Measurements from ENCODE around the gene CRYGB. TPM values are rescaled to one million over a fixed set of nuclear protein-coding genes. Genes with fewer than 3 reads are reported as not detected.

The CRYGB gene
- total and polyA plus RNA-seq, 2 donors (not counting 3 experiments of a cell fraction or from before 2014, with no cell fraction given) = not detected

- ChIA-PET POLR2A (no interaction called here), CTCF (interaction anchor here (0.8 kb wide), 1 partner anchor 10 kb away, joined by 3 read pairs; no protein-coding TSS in a partner anchor)
- FAIRE-seq (no peak), DNase-seq (ENCODE audit: low read depth, low spot score) (no peak)
- no TSS peak for BruUV-seq (replicated peaks)
- no peak overlapping the region for H2AFZ ChIP-seq (ENCODE audit: low read depth, low read length)
- TF ChIP-seq MAX (IDR thresholded peaks at IDR 0.05; ENCODE audit: insufficient read depth, insufficient read length) (no peak), EZH2 (IDR thresholded peaks at IDR 0.05; ENCODE audit: borderline replicate concordance, low read depth, low read length, severe bottlenecking) (no peak), GATA2 (IDR thresholded peaks at IDR 0.05; ENCODE audit: insufficient read depth, insufficient read length, low read depth, low read length) (no peak), POLR2A (IDR thresholded peaks at IDR 0.05; ENCODE audit: low read depth, low read length) (no peak), MYC (IDR thresholded peaks at IDR 0.05; ENCODE audit: low read depth, low read length) (no peak), POLR2AphosphoS5 (IDR thresholded peaks at IDR 0.05; ENCODE audit: insufficient read depth, low read depth, low read length) (no peak), FOS (IDR thresholded peaks at IDR 0.05; ENCODE audit: borderline replicate concordance, insufficient read depth, low read length) (no peak), JUN (IDR thresholded peaks at IDR 0.05; ENCODE audit: borderline replicate concordance, insufficient read depth, insufficient read length, low read depth) (no peak)
- TF ChIP-seq, protein P1, sequence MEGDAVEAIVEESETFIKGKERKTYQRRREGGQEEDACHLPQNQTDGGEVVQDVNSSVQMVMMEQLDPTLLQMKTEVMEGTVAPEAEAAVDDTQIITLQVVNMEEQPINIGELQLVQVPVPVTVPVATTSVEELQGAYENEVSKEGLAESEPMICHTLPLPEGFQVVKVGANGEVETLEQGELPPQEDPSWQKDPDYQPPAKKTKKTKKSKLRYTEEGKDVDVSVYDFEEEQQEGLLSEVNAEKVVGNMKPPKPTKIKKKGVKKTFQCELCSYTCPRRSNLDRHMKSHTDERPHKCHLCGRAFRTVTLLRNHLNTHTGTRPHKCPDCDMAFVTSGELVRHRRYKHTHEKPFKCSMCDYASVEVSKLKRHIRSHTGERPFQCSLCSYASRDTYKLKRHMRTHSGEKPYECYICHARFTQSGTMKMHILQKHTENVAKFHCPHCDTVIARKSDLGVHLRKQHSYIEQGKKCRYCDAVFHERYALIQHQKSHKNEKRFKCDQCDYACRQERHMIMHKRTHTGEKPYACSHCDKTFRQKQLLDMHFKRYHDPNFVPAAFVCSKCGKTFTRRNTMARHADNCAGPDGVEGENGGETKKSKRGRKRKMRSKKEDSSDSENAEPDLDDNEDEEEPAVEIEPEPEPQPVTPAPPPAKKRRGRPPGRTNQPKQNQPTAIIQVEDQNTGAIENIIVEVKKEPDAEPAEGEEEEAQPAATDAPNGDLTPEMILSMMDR (IDR thresholded peaks at IDR 0.05; ENCODE audit: extremely low read depth in 1 of 2, insufficient read depth in 1 of 2, low read depth in 1 of 2, low read length in 2 of 2) = no peak
- intact Hi-C loops (cut with micrococcal nuclease) (no loop called here), dilution Hi-C loops (cut with MboI; ENCODE audit: extremely low pct_ligation_motif_present, low sequenced_read_pairs) (no loop called here)
- H3K4me3 ChIP-seq (replicated peaks in 1 of 3; ENCODE audit: insufficient read depth in 1 of 3, low read depth in 1 of 3, low read length in 3 of 3) = no peak overlapping the region
- peaks cover 0 to 3% of the 10 kb centered on the region in 2 experiments for H3K27me3 ChIP-seq (ENCODE audit: control insufficient read depth in 2 of 2, insufficient read depth in 2 of 2, low read length in 2 of 2)
- no peaks in the 10 kb centered on the region for H3K4me1 ChIP-seq (ENCODE audit: control insufficient read depth, extremely low read depth, insufficient read depth, low read length)
- no peaks in the 10 kb centered on the region for H3K9me3 ChIP-seq (replicated peaks; ENCODE audit: control insufficient read depth, insufficient read depth, low read length)
- H3K27ac ChIP-seq (ENCODE audit: insufficient read depth, low read depth, low read length) = no peak overlapping the region
- no peaks in the 10 kb centered on the region for H4K20me1 ChIP-seq (replicated peaks; ENCODE audit: control insufficient read depth, extremely low read depth, insufficient read depth, low read length)
- no peaks in the 10 kb centered on the region for H3K36me3 ChIP-seq (ENCODE audit: control insufficient read depth in 2 of 2, extremely low read depth in 1 of 2, insufficient read depth in 2 of 2, low read length in 2 of 2)
- no peaks in the 10 kb centered on the region for H3K79me2 ChIP-seq (ENCODE audit: control insufficient read depth, insufficient read depth, low read length)
- H3K9ac ChIP-seq (replicated peaks; ENCODE audit: extremely low read depth, insufficient read depth, low read length) = no peak overlapping the region
- peaks cover 2% of the 10 kb centered on the region for H3K9me1 ChIP-seq (replicated peaks; ENCODE audit: control insufficient read depth, extremely low read depth, insufficient read depth, low read length)
- no peak overlapping the region for H3K4me2 ChIP-seq (ENCODE audit: insufficient read depth, low read length)
These were observed 42.3 kb downstream of the CRYGB start for GRCh38 chr2:208103616-208104015.

All from endothelial cell of umbilical vein (primary cell).